ENCODE data around the gene HSPD1.

Gene HSPD1

DNA sequence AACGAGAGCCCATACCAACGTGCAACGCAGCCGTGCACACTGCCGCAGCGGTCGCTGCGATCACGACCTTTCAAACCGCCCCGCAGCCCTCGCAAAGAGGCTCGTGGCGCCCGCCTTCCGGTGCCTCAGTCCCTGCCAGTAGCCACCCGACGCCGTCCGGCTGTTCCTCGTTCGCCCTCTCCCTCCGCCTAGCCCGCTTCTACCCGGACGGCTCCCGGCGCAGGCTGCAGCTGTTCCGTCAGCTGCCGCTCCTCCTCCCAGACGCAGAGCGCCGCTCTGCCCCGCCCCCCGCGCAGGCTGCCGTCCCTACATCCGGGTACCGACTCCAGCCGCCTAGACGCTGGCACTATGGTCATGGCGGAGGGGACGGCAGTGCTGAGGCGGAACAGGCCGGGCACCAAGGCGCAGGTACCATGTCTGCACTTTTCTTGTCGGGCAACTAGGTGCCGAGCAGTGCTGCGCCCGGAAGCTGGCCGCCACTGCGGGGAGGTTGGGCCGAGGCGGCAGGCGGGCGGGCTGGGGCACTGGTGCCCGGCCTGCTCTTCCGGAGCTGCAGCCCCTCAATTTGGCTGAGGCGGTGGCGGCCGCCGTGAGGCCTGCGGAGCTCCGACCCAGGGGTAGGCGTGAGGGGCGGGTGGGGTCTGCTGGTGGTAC lies 16.2 kb upstream of the HSPD1 start, which contains the start of gene MOB4:
TSS of gene MOB4 (plus strand) at position 328 of the 654 bp plus-strand sequence. CDS start at position 349, 21 bp downstream.
- peak within 1 kb of the TSS; percentile 96 to 99 for H3K4me3 ChIP-seq (ENCODE audit: insufficient read depth in 1 of 2, low read depth in 1 of 2, low read length in 2 of 2)
- H3K14ac ChIP-seq (ENCODE audit: low read length in 2 of 2), result peak within 1 kb of the TSS in 1 of 2 experiments; percentile 100
- H3K4ac ChIP-seq (ENCODE audit: low read depth in 1 of 2, low read length in 2 of 2), result peak within 1 kb of the TSS; percentile 77 to 99
- DNase-seq, result peak; percentile 96
- H2BK120ac ChIP-seq (ENCODE audit: low read depth, low read length), result peak within 1 kb of the TSS; percentile 71
- H2BK15ac ChIP-seq (ENCODE audit: low read depth, poor library complexity, severe bottlenecking), result peak within 1 kb of the TSS; percentile 74
- peak within 1 kb of the TSS; percentile 85 for H3K27ac ChIP-seq (ENCODE audit: low read length, poor library complexity, severe bottlenecking)
- peak within 1 kb of the TSS; percentile 95 for H4K8ac ChIP-seq (ENCODE audit: low read length)
- H3K9ac ChIP-seq (ENCODE audit: low read length), result peak within 1 kb of the TSS; percentile 96
- peaks cover 0 to 5% of the 10 kb centered on the region in 2 experiments for H3K36me3 ChIP-seq (ENCODE audit: control insufficient read depth in 1 of 2, insufficient read depth in 2 of 2, low read depth in 1 of 2, low read length in 2 of 2)
- peak within 1 kb of the TSS; percentile 97 to 100 for H3K18ac ChIP-seq (ENCODE audit: low read depth in 1 of 2, low read length in 2 of 2)
- peak within 1 kb of the TSS; percentile 69 to 94 for H3K23ac ChIP-seq (ENCODE audit: low read length in 2 of 2)
- peaks cover 1% of the 10 kb centered on the region for H3K79me1 ChIP-seq (replicated peaks; ENCODE audit: low read length, poor library complexity, severe bottlenecking)
- H2BK5ac ChIP-seq (ENCODE audit: low read depth, low read length, poor library complexity, severe bottlenecking), result peak within 1 kb of the TSS; percentile 96
- WGBS, result under 1% methylated on average over 59 of the region's 66 CpGs
- peak within 1 kb of the TSS; percentile 94 for H4K91ac ChIP-seq (ENCODE audit: low read length)
- H3K4me1 ChIP-seq (ENCODE audit: control insufficient read depth, insufficient read depth, low read depth, low read length), result peaks cover 1% of the 10 kb centered on the region
- no peaks in the 10 kb centered on the region for H3K27me3 ChIP-seq (ENCODE audit: control insufficient read depth in 1 of 2, insufficient read depth in 1 of 2, low read length in 2 of 2)
- H2AK5ac ChIP-seq (ENCODE audit: low read length, severe bottlenecking), result peak within 1 kb of the TSS; percentile 59
- no peaks in the 10 kb centered on the region for H3K9me3 ChIP-seq (ENCODE audit: control insufficient read depth, low read length)
- H2BK12ac ChIP-seq (ENCODE audit: low read length in 2 of 2), result peak within 1 kb of the TSS in 1 of 2 experiments; percentile 61
- peak within 1 kb of the TSS; percentile 91 for H2AFZ ChIP-seq (ENCODE audit: low read depth, low read length)
- H3K4me2 ChIP-seq (ENCODE audit: low read length, poor library complexity, severe bottlenecking), result peak within 1 kb of the TSS; percentile 98

GRCh38 chr2:197515315-197515738 lies 15.7 kb upstream of the HSPD1 start:
- peaks cover 1% of the 10 kb centered on the region for H3K4me1 ChIP-seq (ENCODE audit: control insufficient read depth, insufficient read depth, low read depth, low read length)
- H3K4me2 ChIP-seq (ENCODE audit: low read length, poor library complexity, severe bottlenecking), result peak overlapping the region; percentile 98
- H2AK5ac ChIP-seq (ENCODE audit: low read length, severe bottlenecking), result no peak overlapping the region
- no peaks in the 10 kb centered on the region for H3K9me3 ChIP-seq (ENCODE audit: control insufficient read depth, low read length)
- WGBS, result 2% methylated on average over 16 of the region's 16 CpGs
- no peaks in the 10 kb centered on the region for H3K27me3 ChIP-seq (ENCODE audit: control insufficient read depth in 1 of 2, insufficient read depth in 1 of 2, low read length in 2 of 2)
- peak overlapping the region in 1 of 2 experiments; percentile 61 for H2BK12ac ChIP-seq (ENCODE audit: low read length in 2 of 2)
- H2AFZ ChIP-seq (ENCODE audit: low read depth, low read length), result peak overlapping the region; percentile 36
- H4K8ac ChIP-seq (ENCODE audit: low read length), result peak overlapping the region; percentile 87
- peaks cover 1% of the 10 kb centered on the region for H3K79me1 ChIP-seq (replicated peaks; ENCODE audit: low read length, poor library complexity, severe bottlenecking)
- peak overlapping the region; percentile 82 for H4K91ac ChIP-seq (ENCODE audit: low read length)
- peak; percentile 65 for DNase-seq
- H3K18ac ChIP-seq (ENCODE audit: low read depth in 1 of 2, low read length in 2 of 2), result peak overlapping the region; percentile 92 to 97
- peak overlapping the region; percentile 96 to 99 for H3K4me3 ChIP-seq (ENCODE audit: insufficient read depth in 1 of 2, low read depth in 1 of 2, low read length in 2 of 2)
- H3K14ac ChIP-seq (ENCODE audit: low read length in 2 of 2), result peak overlapping the region in 1 of 2 experiments; percentile 35
- peak overlapping the region; percentile 52 for H2BK15ac ChIP-seq (ENCODE audit: low read depth, poor library complexity, severe bottlenecking)
- H3K23ac ChIP-seq (ENCODE audit: low read length in 2 of 2), result no peak overlapping the region
- peak overlapping the region; percentile 51 to 60 for H3K4ac ChIP-seq (ENCODE audit: low read depth in 1 of 2, low read length in 2 of 2)
- peak overlapping the region; percentile 96 for H3K9ac ChIP-seq (ENCODE audit: low read length)
- H3K27ac ChIP-seq (ENCODE audit: low read length, poor library complexity, severe bottlenecking), result peak overlapping the region; percentile 85
- H2BK120ac ChIP-seq (ENCODE audit: low read depth, low read length), result no peak overlapping the region
- H2BK5ac ChIP-seq (ENCODE audit: low read depth, low read length, poor library complexity, severe bottlenecking), result no peak overlapping the region
- peaks cover 0 to 2% of the 10 kb centered on the region in 2 experiments for H3K36me3 ChIP-seq (ENCODE audit: control insufficient read depth in 1 of 2, insufficient read depth in 2 of 2, low read depth in 1 of 2, low read length in 2 of 2)

DNA sequence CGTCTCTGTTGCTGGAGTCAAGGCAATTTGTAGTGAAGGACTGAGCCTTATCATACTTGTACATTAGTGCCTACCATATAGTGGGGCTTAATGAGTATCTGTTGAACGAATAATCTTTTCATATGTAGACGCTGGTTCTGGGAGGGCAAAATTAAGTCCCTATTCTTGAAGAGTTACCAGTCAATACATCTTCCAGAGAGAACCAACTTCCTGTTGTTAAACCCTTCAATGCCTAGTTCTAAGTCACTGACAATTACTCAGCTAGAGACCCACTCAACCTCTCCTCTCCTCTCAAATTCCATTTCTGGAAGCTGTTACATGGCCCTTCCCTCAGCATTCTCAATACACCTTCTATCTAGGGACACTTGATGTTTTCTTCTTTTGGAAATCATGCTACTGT lies 15.1 kb upstream of the HSPD1 start:
- no peak overlapping the region for H2AK5ac ChIP-seq (ENCODE audit: low read length, severe bottlenecking)
- H3K14ac ChIP-seq (ENCODE audit: low read length in 2 of 2), result no peak overlapping the region
- peak overlapping the region; percentile 85 for H3K27ac ChIP-seq (ENCODE audit: low read length, poor library complexity, severe bottlenecking)
- DNase-seq, result peak; percentile 28
- H2BK120ac ChIP-seq (ENCODE audit: low read depth, low read length), result no peak overlapping the region
- H3K27me3 ChIP-seq (ENCODE audit: control insufficient read depth in 1 of 2, insufficient read depth in 1 of 2, low read length in 2 of 2), result no peaks in the 10 kb centered on the region
- H3K9ac ChIP-seq (ENCODE audit: low read length), result peak overlapping the region; percentile 96
- H2BK15ac ChIP-seq (ENCODE audit: low read depth, poor library complexity, severe bottlenecking), result no peak overlapping the region
- peak overlapping the region in 1 of 2 experiments; percentile 96 for H3K4me3 ChIP-seq (ENCODE audit: insufficient read depth in 1 of 2, low read depth in 1 of 2, low read length in 2 of 2)
- H3K4me2 ChIP-seq (ENCODE audit: low read length, poor library complexity, severe bottlenecking), result peak overlapping the region; percentile 98
- no peak overlapping the region for H3K18ac ChIP-seq (ENCODE audit: low read depth in 1 of 2, low read length in 2 of 2)
- H2BK12ac ChIP-seq (ENCODE audit: low read length in 2 of 2), result no peak overlapping the region
- H2BK5ac ChIP-seq (ENCODE audit: low read depth, low read length, poor library complexity, severe bottlenecking), result no peak overlapping the region
- peaks cover 1% of the 10 kb centered on the region for H3K4me1 ChIP-seq (ENCODE audit: control insufficient read depth, insufficient read depth, low read depth, low read length)
- no peak overlapping the region for H3K23ac ChIP-seq (ENCODE audit: low read length in 2 of 2)
- no peak overlapping the region for H4K8ac ChIP-seq (ENCODE audit: low read length)
- no peaks in the 10 kb centered on the region for H3K36me3 ChIP-seq (ENCODE audit: control insufficient read depth in 1 of 2, insufficient read depth in 2 of 2, low read depth in 1 of 2, low read length in 2 of 2)
- no peak overlapping the region for H3K4ac ChIP-seq (ENCODE audit: low read depth in 1 of 2, low read length in 2 of 2)
- no peaks in the 10 kb centered on the region for H3K9me3 ChIP-seq (ENCODE audit: control insufficient read depth, low read length)
- H4K91ac ChIP-seq (ENCODE audit: low read length), result no peak overlapping the region
- WGBS, result 70% methylated on average over 3 of the region's 3 CpGs
- H3K79me1 ChIP-seq (replicated peaks; ENCODE audit: low read length, poor library complexity, severe bottlenecking), result peaks cover 1% of the 10 kb centered on the region
- H2AFZ ChIP-seq (ENCODE audit: low read depth, low read length), result no peak overlapping the region

DNA sequence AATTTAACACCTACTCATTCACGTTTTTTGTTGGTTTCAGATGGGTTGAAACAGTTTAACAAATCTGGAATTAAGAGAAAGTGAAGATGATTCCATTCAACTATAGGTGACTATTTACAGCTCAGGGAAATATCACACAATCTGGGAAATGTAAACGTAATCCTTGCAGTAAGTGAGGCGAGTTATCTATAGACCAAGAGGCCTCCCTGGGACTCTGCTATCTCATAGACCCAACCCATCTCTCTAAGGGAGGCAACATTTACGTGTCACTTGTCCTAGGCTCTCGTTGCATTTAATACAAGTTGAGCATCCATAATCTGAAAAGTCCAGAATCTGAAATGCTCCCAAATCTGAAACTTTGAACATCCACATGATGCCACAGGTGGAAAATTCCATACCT lies 14.3 kb upstream of the HSPD1 start:
- H2AK5ac ChIP-seq (ENCODE audit: low read length, severe bottlenecking), result no peak overlapping the region
- H3K27me3 ChIP-seq (ENCODE audit: control insufficient read depth in 1 of 2, insufficient read depth in 1 of 2, low read length in 2 of 2), result no peaks in the 10 kb centered on the region
- no peaks in the 10 kb centered on the region for H3K9me3 ChIP-seq (ENCODE audit: control insufficient read depth, low read length)
- no peak overlapping the region for H2BK5ac ChIP-seq (ENCODE audit: low read depth, low read length, poor library complexity, severe bottlenecking)
- H3K4ac ChIP-seq (ENCODE audit: low read depth in 1 of 2, low read length in 2 of 2), result no peak overlapping the region
- H2AFZ ChIP-seq (ENCODE audit: low read depth, low read length), result no peak overlapping the region
- H3K79me1 ChIP-seq (replicated peaks; ENCODE audit: low read length, poor library complexity, severe bottlenecking), result peaks cover 1% of the 10 kb centered on the region
- no peak overlapping the region for H3K27ac ChIP-seq (ENCODE audit: low read length, poor library complexity, severe bottlenecking)
- no peak overlapping the region for H3K23ac ChIP-seq (ENCODE audit: low read length in 2 of 2)
- H4K91ac ChIP-seq (ENCODE audit: low read length), result no peak overlapping the region
- no peak overlapping the region for H3K4me3 ChIP-seq (ENCODE audit: insufficient read depth in 1 of 2, low read depth in 1 of 2, low read length in 2 of 2)
- no peak overlapping the region for H3K14ac ChIP-seq (ENCODE audit: low read length in 2 of 2)
- H3K4me1 ChIP-seq (ENCODE audit: control insufficient read depth, insufficient read depth, low read depth, low read length), result peaks cover 1% of the 10 kb centered on the region
- H3K36me3 ChIP-seq (ENCODE audit: control insufficient read depth in 1 of 2, insufficient read depth in 2 of 2, low read depth in 1 of 2, low read length in 2 of 2), result no peaks in the 10 kb centered on the region
- 91% methylated on average over 5 of the region's 5 CpGs for WGBS
- no peak overlapping the region for H3K18ac ChIP-seq (ENCODE audit: low read depth in 1 of 2, low read length in 2 of 2)
- H3K4me2 ChIP-seq (ENCODE audit: low read length, poor library complexity, severe bottlenecking), result no peak overlapping the region
- H4K8ac ChIP-seq (ENCODE audit: low read length), result no peak overlapping the region
- H3K9ac ChIP-seq (ENCODE audit: low read length), result no peak overlapping the region
- DNase-seq, result no peak
- no peak overlapping the region for H2BK12ac ChIP-seq (ENCODE audit: low read length in 2 of 2)
- H2BK15ac ChIP-seq (ENCODE audit: low read depth, poor library complexity, severe bottlenecking), result no peak overlapping the region
- no peak overlapping the region for H2BK120ac ChIP-seq (ENCODE audit: low read depth, low read length)

Measured in mesenchymal stem cell (in vitro differentiated cells and primary cell).